ENCODE results near the gene PPP6R1. TPM values are rescaled to one million over a fixed set of nuclear protein-coding genes. Genes with fewer than 3 reads are reported as not detected.

PPP6R1 gene
- total RNA-seq, 4 donors from 2014 or later: 23.6 to 42.8 (median 26.6) TPM

DNA sequence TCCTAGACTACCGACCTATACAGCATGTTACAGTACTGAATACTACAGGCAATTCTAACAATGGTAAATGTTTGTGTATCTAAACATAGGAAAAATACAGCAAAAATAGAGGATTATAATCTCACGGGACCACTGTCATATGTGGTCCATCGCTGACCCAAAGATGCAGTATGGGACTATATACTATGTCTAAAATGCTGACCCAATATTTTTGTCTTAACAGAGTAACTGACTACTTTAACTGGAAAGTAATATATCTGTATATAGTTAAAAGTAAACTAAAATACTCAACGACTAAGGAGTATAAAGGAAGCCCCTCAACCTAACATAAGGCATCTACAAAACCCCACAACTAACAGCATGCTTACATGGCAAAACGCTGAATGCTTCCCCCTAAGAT is 25.8 kb downstream of the PPP6R1 start:
- TF ChIP-seq, protein P1, sequence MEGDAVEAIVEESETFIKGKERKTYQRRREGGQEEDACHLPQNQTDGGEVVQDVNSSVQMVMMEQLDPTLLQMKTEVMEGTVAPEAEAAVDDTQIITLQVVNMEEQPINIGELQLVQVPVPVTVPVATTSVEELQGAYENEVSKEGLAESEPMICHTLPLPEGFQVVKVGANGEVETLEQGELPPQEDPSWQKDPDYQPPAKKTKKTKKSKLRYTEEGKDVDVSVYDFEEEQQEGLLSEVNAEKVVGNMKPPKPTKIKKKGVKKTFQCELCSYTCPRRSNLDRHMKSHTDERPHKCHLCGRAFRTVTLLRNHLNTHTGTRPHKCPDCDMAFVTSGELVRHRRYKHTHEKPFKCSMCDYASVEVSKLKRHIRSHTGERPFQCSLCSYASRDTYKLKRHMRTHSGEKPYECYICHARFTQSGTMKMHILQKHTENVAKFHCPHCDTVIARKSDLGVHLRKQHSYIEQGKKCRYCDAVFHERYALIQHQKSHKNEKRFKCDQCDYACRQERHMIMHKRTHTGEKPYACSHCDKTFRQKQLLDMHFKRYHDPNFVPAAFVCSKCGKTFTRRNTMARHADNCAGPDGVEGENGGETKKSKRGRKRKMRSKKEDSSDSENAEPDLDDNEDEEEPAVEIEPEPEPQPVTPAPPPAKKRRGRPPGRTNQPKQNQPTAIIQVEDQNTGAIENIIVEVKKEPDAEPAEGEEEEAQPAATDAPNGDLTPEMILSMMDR (IDR thresholded peaks at IDR 0.05; ENCODE audit: low read depth): no peak

- TF ChIP-seq, protein P1 (IDR thresholded peaks at IDR 0.05; ENCODE audit: low read depth): no peak
These were observed 26.6 kb downstream of the PPP6R1 start for GRCh38 chr19:55232286-55232602.

GRCh38 chr19:55231391-55232285 is 27.2 kb downstream of the PPP6R1 start:
- TF ChIP-seq, protein P1 (IDR thresholded peaks at IDR 0.05; ENCODE audit: low read depth): no peak

GRCh38 chr19:55230780-55231179 is 28.0 kb downstream of the PPP6R1 start:
- TF ChIP-seq, protein P1 (IDR thresholded peaks at IDR 0.05; ENCODE audit: low read depth): no peak

- TF ChIP-seq, protein P1 (IDR thresholded peaks at IDR 0.05; ENCODE audit: low read depth): no peak
These were observed 28.5 kb downstream of the PPP6R1 start for GRCh38 chr19:55230329-55230728.

DNA sequence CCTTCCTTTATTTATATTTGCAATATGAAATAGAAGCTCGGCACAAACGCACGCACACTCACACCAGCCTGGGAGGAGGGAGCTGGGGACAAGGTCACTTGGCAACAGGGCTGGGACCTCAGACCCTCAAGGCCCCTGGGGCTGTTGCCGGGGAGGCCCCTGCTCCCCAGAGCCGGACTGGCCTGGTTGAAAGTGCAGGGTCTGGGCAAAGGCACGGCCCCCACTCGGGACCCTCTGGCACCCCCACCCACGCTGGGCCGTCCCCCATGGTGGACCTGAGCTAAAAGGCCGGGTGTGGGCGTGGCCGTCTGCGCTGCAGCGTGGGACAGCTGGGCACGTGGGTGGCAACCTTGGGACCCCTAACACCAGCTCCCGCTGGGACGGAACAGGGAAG is 29.0 kb downstream of the PPP6R1 start:
- TF ChIP-seq, protein P1 (IDR thresholded peaks at IDR 0.05; ENCODE audit: low read depth): no peak

- TF ChIP-seq, protein P1 (IDR thresholded peaks at IDR 0.05; ENCODE audit: low read depth): no peak
These were observed 29.6 kb downstream of the PPP6R1 start for GRCh38 chr19:55229145-55229788.
